Ovary (tissue), 9 donors: ENCODE results near the gene SORCS2. TPM values are rescaled to one million over a fixed set of nuclear protein-coding genes. Genes with fewer than 3 reads are reported as not detected.

Experiments
- DNase-seq, 5 donors: peaks; one replicate each; pipeline ENCODE4 v3.0.0-alpha.2; 2019 to 2020
- H3K27ac ChIP-seq, 2 donors: fragments of 200-600 bp; one replicate each; pipeline versions ENCODE4 v1.5.1 to v1.8.0; 2019 to 2022
- H3K27me3 ChIP-seq: fragments of 200-600 bp; one replicate; pipeline ENCODE4 v1.8.0; 2022
- H3K36me3 ChIP-seq: fragments of 200-600 bp; sonication (generic); one replicate; pipeline ENCODE4 v1.5.1; 2019
- H3K4me1 ChIP-seq: one replicate; pipeline ENCODE4 v1.8.1; 2013; ENCODE audit warnings: mild to moderate bottlenecking, moderate library complexity; ENCODE audit not compliant: insufficient read depth
- H3K4me3 ChIP-seq: fragments of 200-600 bp; sonication (generic); one replicate; pipeline ENCODE4 v1.5.1; 2017
- H3K9me3 ChIP-seq, 2 donors: fragments of 200-600 bp in 1 of 2; sonication (generic) in 1 of 2; one replicate each; pipeline versions ENCODE4 v1.5.1 to v1.8.1; 2013 to 2019; ENCODE audit warnings: mild to moderate bottlenecking in 1 of 2, moderate library complexity in 1 of 2
- EP300 ChIP-seq: sonication (generic); formaldehyde crosslinking; IDR thresholded peaks from one replicate; pipeline ENCODE4 v1.6.1; 2017; ENCODE audit warnings: antibody characterized with exemption
- POLR2A ChIP-seq: fragments of 450-650 bp; IDR thresholded peaks from one replicate; pipeline ENCODE4 v1.6.1; 2017; ENCODE audit warnings: antibody characterized with exemption, mild to moderate bottlenecking, moderate library complexity
- WGBS, 3 donors: extraction: QIAGEN DNeasy Blood & Tissue Kit in 1 of 3; methylation state at CpG; one replicate each; pipeline versions ENCODE4 v1.1.5 to v1.1.7; 2013 to 2017; 5-methylcytosine and 5-hydroxymethylcytosine counted together
- intact Hi-C, 4 donors: fragments of 100-400 bp; cut with DNase I; formaldehyde crosslinking; loops; one replicate each; pipeline versions ENCODE4 v1.11.0 to v1.15.1; 2022 to 2023
- polyA plus RNA-seq, 2 donors: library from polyadenylated mRNA; stranded (reverse); fragments of 200-250 nt in 1 of 2; fragments of 350-450 nt in 1 of 2; fragmentation: Illumina TruSeq in 1 of 2; extraction: RNeasy Lipid Tissue Mini Kit (QIAGEN cat#74804) in 1 of 2; gene quantifications; one replicate each; pipeline ENCODE4 v1.2.3, GENCODE V29; 2013 to 2014
- total RNA-seq, 7 donors: library from RNA; depleted of rRNA in 2 of 7; stranded (reverse); fragments of >200 nt in 2 of 7; fragmentation: NEBNext Ultra II Directional in 3 of 7; extraction: Animal tissue kit (Norgen Biotek cat#: 25700) in 3 of 7; gene quantifications; one replicate each; pipeline versions ENCODE4 v1.1.0 to v1.2.4, GENCODE V29; 2016 to 2023
- TF ChIP-seq, protein P1 (sequence below), 3 donors: fragments of 450-650 bp in 2 of 3; fragments of 200-600 bp in 1 of 3; IDR thresholded peaks; one replicate each; pipeline versions ENCODE4 v1.5.1 to v1.8.0; 2016 to 2022; ENCODE audit warnings: antibody characterized with exemption in 3 of 3, mild to moderate bottlenecking in 1 of 3
- donor health status: DM: no; HTN: no; CAD: no; lungs with moderate emphysema.
- donor health status: DM: no; HTN: no; CAD: no.
- donor health status: Bipolar disorder and iron deficiency.
- donor health status: DM: yes; HTN: yes; CAD: no.
- donor health status: DM: no; HTN: no; CAD: no.
- donor health status: DM: yes; HTN: yes; CAD: no.

SORCS2 gene
- total and polyA plus RNA-seq, 9 donors: 0.60 to 23.9 (median 7.1) TPM

DNA sequence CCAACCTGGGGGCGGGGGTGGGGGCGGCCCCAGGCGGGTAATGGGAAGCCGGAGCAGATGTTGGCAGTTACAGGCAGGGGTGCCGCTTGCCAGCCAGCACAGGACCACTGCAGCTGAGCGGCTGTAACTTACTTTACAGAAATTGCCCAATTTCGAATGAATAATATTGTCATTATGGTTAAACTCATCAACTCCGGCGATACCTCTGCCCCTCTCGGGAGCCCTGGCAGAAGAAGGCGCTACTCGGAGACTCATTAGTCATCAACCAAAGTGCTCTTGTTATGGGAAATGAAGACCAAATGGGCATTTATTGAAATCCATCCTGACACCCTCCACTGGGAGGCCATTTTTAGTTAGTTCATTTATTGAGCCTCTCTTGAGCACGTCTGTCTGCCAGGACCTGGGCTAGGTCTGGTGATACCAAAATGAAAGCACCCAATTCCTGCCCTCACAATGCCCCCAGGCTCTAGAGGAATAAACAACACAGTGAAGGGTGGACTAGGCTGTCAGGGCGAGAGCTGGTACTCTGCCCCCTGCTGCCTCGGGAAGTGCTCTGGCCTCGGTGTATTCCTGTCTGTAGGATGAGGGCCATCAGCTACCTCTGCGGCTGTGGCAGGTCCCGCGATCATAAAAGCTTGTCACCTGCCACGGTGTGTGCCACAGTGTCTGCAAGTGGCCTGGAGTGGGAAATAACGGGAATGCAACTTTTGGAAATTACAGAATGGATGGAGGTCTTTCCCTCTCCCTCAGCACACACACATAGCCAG lies 401.5 kb downstream of the SORCS2 start:
- H3K9me3 ChIP-seq: no peaks in the 10 kb centered on the region
- TF ChIP-seq EP300 (no peak), POLR2A (no peak)
- TF ChIP-seq, protein P1, sequence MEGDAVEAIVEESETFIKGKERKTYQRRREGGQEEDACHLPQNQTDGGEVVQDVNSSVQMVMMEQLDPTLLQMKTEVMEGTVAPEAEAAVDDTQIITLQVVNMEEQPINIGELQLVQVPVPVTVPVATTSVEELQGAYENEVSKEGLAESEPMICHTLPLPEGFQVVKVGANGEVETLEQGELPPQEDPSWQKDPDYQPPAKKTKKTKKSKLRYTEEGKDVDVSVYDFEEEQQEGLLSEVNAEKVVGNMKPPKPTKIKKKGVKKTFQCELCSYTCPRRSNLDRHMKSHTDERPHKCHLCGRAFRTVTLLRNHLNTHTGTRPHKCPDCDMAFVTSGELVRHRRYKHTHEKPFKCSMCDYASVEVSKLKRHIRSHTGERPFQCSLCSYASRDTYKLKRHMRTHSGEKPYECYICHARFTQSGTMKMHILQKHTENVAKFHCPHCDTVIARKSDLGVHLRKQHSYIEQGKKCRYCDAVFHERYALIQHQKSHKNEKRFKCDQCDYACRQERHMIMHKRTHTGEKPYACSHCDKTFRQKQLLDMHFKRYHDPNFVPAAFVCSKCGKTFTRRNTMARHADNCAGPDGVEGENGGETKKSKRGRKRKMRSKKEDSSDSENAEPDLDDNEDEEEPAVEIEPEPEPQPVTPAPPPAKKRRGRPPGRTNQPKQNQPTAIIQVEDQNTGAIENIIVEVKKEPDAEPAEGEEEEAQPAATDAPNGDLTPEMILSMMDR (IDR thresholded peaks at IDR 0.05): no peak
- H3K4me1 ChIP-seq: no peaks in the 10 kb centered on the region
- no peak for DNase-seq
- intact Hi-C loops: no loop called here
- no peaks in the 10 kb centered on the region for H3K36me3 ChIP-seq
- no peaks in the 10 kb centered on the region for H3K27me3 ChIP-seq
- WGBS, 3 donors: 84 to 90% (median 87%) methylated on average over 20 to 21 of the region's 21 CpGs
- H3K4me3 ChIP-seq: no peak overlapping the region
- H3K27ac ChIP-seq: no peak overlapping the region

DNA sequence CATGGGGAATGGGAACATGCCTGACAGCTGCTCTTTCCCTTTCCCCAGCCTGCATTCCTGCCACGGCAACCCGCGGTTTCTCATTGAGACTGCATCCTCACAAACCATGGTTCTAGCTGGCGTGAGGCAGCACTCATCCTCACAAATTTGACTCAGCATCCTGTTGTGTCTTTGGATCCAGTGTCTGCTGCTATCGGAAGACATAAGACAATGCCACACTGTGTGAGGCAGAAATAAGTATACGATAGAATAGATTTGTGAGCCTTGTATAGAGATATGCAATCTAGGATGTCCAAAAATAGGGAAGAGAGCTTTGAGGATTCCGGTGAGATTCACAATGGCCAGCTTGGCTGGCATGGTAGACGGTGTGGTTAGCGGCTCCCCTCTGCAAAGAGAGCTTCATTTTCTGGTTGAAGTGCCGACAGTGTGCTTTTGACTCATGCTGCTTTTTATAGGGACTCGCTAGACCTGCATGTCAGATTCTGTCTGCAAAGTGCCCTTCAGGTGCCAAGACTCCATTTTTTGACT lies 403.7 kb downstream of the SORCS2 start:
- no peaks in the 10 kb centered on the region for H3K36me3 ChIP-seq
- H3K27me3 ChIP-seq: no peaks in the 10 kb centered on the region
- intact Hi-C loops: no loop called here
- H3K9me3 ChIP-seq: no peaks in the 10 kb centered on the region
- WGBS, 3 donors: 79 to 82% (median 80%) methylated on average over 11 of the region's 11 CpGs
- no peak for DNase-seq
- no peak overlapping the region for H3K4me3 ChIP-seq
- no peak overlapping the region for H3K27ac ChIP-seq
- TF ChIP-seq, protein P1 (IDR thresholded peaks at IDR 0.05): no peak
- no peaks in the 10 kb centered on the region for H3K4me1 ChIP-seq

DNA sequence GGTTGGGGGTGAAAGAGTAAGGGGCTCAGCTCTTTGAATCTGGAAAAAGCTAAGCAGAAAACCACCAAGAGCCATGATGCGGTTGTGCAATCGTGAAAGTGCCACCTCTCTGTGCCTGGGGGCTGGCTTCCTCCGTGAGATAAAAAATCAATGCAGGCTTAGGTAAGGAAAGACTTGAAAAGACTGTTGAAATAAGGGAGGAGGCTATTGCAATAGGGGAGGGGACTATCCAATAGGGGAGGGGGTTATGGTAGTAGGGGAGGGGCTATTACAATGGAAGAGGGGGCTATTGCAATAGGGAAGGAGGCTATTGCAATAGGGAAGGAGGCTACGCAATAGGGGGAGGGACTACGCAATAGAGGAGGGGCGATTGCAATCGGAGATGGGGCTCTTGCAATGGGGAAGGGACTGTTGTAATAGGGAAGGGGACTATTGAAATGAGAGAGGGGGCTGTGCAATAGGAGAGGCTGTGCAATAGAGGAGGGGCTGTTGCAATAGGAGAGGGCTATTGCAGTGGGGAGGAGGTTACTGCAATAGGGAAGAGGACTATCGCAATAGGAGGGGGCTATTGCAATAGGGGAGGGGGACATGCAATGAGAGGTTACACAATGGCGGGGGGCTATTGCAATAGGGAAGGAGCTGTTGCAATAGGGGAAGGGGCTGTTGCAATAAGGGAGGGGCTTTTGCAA lies 404.7 kb downstream of the SORCS2 start:
- WGBS, 3 donors: 87 to 94% (median 90%) methylated on average over 9 of the region's 9 CpGs
- intact Hi-C loops: no loop called here
- Histone ChIP-seq H3K27ac (no peak overlapping the region), H3K4me1 (no peaks in the 10 kb centered on the region), H3K4me3 (no peak overlapping the region), H3K36me3 (no peaks in the 10 kb centered on the region), H3K27me3 (no peaks in the 10 kb centered on the region), H3K9me3 (no peaks in the 10 kb centered on the region)
- TF ChIP-seq, protein P1 (IDR thresholded peaks at IDR 0.05): no peak
- TF ChIP-seq POLR2A (no peak), EP300 (no peak)
- DNase-seq: no peak

DNA sequence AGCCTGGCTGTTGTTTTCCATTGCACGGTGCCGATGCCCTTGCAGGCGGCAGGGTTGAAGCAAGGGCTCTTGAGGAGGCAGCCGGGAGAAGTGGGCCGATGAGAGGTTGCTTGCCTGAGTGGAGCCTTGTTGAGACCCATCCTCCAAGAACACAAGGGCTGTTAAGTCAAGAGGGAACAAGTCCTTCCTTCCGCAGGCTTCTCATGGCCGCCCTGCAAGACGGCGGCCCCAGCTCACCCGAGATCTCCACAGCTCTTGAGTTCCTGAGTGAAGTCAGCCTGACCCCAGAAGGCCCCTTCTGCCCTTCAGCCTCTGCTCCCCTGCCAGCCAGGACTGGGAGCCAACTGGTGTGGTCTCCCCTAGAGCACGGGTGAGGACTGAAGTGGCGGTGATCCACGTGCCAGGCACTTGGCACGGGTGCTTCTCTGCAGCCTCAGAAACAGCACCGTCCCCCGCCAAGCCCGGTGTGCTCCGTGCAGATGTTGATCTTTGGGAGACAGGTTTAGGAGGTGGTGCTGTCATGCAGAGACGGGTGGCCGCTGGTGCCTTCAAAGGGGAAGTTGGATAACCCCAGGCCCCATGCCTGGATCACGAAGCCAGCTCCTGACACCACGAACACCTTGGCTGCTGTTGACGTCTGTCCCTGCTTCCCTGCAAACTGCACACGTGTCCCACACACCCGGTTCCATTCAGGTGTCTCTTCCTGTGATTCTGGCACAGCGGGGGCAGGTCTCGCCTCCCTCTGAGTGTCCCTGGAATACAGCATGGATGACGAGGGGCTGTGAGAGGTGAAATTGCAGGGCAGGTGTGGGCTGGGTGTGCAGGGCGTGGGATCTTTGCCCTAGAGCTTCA lies 406.8 kb downstream of the SORCS2 start:
- 89 to 90% (median 90%) methylated on average over 29 of the region's 29 CpGs for WGBS, 3 donors
- Histone ChIP-seq H3K27me3 (no peaks in the 10 kb centered on the region), H3K9me3 (no peaks in the 10 kb centered on the region), H3K27ac (no peak overlapping the region), H3K36me3 (no peaks in the 10 kb centered on the region), H3K4me3 (no peak overlapping the region), H3K4me1 (no peaks in the 10 kb centered on the region)
- DNase-seq: no peak
- intact Hi-C loops: no loop called here
- TF ChIP-seq, protein P1 (IDR thresholded peaks at IDR 0.05): no peak
- TF ChIP-seq EP300: no peak
- TF ChIP-seq POLR2A: no peak
